Umbilical cord (tissue), 2 donors: ENCODE measurements around the gene SNX7. TPM values are rescaled to one million over a fixed set of nuclear protein-coding genes. Genes with fewer than 3 reads are reported as not detected.

Experiments used
- DNase-seq: peaks from one replicate; pipeline ENCODE4 v3.0.0-alpha.2; 2015; ENCODE audit warnings: low spot score
- total RNA-seq: library from RNA; depleted of rRNA; stranded (reverse); fragments of >200 nt; gene quantifications from one replicate; pipeline ENCODE4 v1.2.3, GENCODE V29; 2014; ENCODE audit warnings: low replicate concordance; ENCODE audit not compliant: insufficient read depth

The SNX7 gene
- total RNA-seq, 1 donor from 2014 or later, result 32.7 TPM

GRCh38 chr1:98697781-98698180, 36.3 kb downstream of the SNX7 start:
- no peak for DNase-seq

DNA sequence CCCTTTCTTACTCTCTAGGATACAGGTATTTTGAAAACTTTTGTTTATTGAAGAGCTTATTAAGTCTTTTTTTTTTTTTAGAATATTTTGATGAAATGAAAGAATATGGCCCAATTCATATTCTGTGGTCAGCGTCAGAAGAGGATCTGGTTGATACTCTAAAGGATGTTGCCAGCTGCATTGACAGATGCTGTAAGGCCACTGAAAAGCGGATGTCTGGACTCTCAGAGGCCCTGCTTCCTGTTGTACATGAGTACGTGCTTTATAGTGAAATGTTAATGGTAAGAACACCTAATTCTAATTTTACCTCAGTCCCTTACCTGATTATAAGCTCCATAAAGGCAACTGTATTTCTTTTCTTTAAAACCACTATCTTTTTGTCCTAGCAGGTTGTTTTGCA, 37.1 kb downstream of the SNX7 start:
- no peak for DNase-seq

DNA sequence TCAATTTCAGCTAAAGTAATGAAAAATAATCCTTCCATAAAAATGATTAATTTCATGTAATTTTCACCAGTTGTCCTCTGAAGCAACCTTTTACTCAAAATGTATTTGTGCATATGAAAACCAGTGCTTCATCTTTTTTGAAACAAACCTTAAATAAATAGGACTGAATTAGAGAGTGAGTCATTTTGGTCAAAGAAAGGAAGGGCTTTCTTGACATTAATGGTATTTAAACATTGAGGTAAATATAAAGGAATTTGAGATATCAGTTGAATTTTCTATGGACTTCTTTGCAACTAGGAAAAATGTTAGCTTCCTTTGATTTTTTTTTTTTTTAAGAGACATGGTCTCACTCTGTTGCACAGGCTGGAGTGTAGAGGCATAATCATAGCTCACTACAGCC, 38.7 kb downstream of the SNX7 start:
- no peak for DNase-seq

- DNase-seq, result no peak
These were observed 41.5 kb downstream of the SNX7 start for GRCh38 chr1:98702976-98703375.

DNA sequence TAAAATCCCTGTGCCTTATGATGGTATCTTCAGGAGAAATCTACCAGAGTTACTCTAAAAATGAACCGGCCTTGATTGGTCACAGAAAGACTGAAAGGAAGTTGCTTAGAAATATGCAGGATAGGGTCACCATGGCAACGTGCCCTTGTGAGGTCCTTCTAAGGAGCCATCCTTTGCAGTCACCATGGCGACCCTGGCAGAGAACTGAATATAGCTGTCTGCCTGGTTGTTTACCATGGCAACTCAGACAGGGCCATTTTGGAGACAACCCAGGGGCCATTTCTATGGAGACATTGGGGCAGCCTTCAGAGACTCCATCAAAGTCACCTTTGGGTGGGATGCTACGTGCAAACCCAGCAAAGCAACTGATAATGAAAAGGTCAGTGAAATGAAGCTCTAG, 43.0 kb downstream of the SNX7 start:
- no peak for DNase-seq

DNA sequence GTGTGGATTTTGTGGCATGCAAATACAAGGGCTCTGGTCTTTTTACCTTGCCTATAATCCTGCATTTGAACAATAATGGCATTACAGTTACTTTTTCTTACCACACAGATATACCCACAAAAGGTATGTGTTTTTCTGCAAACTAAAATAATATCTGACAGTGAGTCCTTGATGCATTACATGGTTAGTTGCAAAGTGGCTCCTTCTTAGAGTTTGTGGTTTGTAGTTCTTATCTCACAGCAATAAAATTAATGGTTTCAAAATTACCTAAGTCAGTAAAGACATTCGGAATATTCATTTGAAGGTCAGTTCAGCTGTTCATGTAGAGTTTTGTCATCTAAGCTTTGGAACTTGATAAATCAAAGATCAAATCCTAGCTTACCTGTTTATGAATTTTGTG, 43.5 kb downstream of the SNX7 start:
- no peak for DNase-seq

- DNase-seq, result no peak
These were observed 44.1 kb downstream of the SNX7 start for GRCh38 chr1:98705591-98705990.

- DNase-seq, result peak; percentile 74
These were observed 44.8 kb downstream of the SNX7 start for GRCh38 chr1:98706173-98706843.

DNA sequence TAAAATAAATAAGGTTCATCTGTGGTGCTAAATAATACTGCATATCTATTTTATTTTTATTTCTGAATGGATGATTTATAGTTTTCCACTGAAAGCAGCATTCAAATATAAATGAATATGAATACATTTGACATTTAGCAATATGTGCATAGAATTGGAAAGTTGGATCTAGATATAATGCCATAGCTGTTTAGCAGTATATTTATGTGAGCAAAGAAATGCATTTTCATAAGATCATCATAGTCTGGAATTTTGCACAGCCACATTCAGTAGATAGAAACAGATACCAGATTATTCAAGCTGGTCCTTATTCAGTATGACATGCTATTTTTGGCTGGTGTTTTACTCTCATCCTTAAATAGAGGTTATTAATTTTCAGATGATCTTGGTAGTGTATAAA, 46.0 kb downstream of the SNX7 start:
- DNase-seq, result peak; percentile 17

DNA sequence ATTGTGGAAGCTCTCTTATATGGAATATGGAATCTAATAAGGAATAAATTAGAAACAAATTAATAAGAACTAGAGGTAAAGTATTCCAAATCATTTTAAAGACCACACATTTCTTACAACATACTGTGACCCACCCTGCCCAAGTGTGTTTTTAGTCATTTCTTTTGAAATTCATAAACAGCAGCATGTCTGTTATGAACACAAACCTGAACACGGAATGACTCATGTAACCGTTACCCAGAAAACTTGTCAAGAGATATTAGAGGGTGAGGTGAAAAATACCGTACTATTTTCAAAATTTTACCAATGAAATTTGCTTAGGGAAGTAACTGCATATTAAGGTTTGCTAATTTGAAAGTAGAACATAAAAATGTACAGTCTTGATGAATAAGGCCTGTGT, 48.4 kb downstream of the SNX7 start:
- DNase-seq, result no peak

- no peak for DNase-seq
These were observed 62.1 kb downstream of the SNX7 start for GRCh38 chr1:98723574-98723973.

GRCh38 chr1:98732985-98733781, 71.7 kb downstream of the SNX7 start:
- no peak for DNase-seq

DNA sequence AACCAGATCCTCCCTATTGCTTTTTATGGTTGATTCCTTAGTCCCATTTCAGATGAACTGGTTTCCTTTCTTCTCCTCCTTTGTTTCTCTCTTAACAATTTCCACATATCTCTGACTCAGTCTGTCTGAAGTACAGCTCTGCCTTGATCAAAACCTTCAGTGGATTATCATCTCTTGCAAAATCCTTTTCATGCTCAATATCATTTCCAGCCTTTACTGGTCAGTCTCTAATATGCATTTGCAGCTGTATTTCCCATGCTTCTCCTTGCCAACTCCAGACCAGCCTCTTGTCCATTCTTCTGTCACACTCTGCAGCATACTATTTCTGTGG, 72.2 kb downstream of the SNX7 start:
- no peak for DNase-seq

DNA sequence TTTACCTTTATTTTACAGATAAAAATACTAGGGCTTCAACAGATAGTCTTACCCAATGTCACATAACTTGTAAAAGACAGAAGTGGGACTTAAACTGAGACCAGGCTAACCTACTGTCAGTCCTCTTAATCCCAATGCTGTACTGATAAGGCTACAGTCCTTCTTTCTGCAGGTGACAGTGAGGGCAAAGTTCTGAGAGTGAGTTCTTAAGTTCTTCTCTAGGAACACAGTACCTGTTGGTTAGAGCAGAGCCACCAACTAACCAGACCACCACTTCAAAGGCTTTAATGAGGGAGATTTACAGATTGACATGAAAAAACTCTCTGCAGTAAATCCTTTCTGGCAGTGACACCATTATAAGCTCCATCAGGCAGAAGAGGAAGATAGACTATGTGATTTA, 74.2 kb downstream of the SNX7 start:
- no peak for DNase-seq

GRCh38 chr1:98737835-98738234, 76.3 kb downstream of the SNX7 start:
- no peak for DNase-seq

- no peak for DNase-seq
These were observed 78.2 kb downstream of the SNX7 start for GRCh38 chr1:98739762-98740161.

DNA sequence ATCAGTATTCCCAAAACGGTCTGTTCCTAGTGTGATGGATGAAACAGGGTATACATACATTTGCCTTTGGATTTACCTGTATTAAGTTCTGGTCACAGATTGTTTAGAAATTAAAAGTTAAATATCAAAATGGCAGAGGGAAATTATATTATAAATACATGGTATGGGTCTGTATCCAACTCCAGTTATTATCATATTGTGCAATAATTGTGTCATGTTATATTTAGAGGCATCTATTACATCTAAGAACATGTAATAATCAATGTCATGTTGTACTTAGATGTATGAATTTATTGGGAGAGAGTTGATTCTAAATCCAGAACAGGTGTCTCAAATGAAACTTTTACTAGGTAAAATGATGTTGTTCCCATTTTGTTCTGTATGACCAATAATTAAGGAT, 79.6 kb downstream of the SNX7 start:
- no peak for DNase-seq

DNA sequence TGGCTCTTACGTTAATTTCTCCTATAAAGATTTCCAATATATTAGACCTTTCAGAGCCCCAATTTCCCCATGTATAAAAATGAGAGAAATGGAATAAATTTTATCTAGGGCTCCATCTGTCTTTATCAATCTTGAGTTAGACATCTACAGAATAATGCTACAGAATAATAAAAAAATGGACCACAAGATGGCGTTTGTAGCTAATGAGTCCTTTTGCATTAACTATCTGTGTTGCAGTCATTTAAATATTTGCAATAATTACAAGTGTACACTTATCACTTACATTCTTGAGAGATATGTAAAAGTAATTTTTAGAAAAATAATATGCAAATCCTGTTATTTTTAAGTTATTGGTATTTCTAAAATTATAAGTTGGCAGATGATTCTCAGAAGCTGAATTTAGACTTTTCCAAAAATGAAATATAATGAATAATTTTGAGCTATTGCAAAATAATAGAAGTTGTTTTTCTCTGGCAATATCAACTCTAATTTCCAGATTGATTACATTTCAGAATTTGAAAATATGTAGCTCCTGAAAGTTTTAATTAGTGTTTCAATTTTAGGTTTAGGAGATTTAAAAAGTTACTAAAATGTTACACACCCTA, 87.7 kb downstream of the SNX7 start:
- peak; percentile 18 for DNase-seq

DNA sequence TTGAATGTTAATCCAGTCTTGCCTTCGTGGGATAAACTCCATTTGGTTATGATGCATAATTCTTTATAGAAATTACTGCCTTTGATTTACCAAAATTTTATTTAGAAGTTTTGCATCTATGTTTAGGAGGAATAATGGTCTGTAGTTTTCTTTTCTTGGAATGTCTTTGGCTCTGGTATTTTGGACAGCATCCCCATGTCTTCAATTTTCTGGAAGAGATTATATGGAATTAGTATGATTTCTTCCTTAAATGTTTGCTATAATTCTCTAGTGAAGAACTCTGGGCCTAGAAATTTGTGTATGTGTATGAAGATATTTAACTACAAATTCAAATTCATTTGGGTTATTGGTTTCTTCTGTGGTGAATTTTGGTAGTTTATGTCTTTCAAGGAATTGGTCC, 92.7 kb downstream of the SNX7 start:
- no peak for DNase-seq

DNA sequence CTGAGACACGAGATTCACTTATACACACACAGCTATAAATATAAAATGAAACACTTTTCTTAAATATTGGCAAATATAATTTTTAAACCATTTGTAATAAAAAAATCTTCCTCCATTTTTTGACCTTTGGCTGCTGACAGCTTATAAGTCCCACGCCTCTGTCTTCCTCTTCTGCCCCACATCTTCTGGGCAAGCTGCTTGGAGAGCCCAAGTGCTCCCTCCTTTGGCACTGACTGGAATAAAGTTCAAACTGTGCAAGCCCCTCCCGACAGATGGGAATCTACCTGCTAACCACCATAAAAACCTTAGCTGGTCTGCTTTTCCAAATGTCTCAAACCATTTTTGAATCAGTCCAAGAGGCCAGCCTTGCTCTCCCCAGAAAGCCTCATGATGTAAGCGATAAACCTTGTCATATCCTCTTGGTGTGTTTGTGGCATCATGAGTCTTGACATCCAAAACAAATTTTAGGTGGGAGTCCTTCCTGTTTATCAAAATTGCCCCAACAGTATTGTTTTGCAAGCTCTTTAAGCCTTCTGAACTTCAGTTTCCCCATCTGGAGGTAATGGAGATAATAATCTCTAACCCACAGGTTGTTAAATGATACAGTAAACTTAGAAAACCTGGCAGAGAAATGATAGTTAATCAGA, 99.8 kb downstream of the SNX7 start:
- DNase-seq, result no peak

DNA sequence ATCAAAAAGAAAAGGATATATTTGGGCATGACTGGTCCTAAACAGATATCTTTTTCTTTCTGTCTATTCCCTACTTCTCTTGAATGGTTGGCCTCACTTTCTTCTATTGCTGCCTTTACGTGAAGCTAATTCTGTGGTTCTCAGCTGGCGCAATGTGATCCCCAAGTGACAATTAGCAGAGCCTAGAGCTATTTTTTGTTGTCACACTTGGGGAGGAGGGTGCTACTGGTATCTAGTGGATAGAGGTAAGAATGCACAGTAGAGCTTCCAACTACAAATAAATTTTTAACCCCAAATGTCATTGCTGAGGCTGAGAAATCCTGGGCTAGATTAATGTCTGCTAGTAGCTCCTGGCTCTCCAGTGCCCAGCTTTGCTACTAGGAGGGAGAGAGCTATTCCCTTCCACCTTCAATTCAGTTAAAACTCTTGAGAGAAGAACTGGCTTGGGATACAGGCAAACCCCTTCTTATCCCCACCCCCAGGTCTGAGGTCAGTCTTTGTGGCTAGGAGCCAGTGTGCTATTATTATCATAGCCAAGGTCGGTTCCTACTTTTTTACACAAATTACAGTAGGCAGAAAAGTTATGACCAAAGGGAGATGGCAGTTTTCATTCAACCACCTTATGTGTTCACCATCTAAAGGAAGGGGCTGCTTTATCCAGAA, 102.1 kb downstream of the SNX7 start:
- DNase-seq, result peak; percentile 10

GRCh38 chr1:98764485-98764884, 103.0 kb downstream of the SNX7 start:
- DNase-seq, result no peak
